A549 (cell line): ENCODE data around the gene TBC1D16. TPM values are rescaled to one million over a fixed set of nuclear protein-coding genes. Genes with fewer than 3 reads are reported as not detected.

Experiments
- ATAC-seq, 2 experiments: fragments of 200-7000 bp in 1 of 2; fragments of >200 bp in 1 of 2; cut with Nextera tagmentation in 1 of 2; cut with Tn5 transposase in 1 of 2; 3 replicates each; pipeline versions ENCODE4 v1.8.0 to v1.9.1; 2018 to 2020; ENCODE audit warnings: mild to moderate bottlenecking in 1 of 2, moderate library complexity in 1 of 2
- CTCF ChIA-PET: fragments of 300-600 bp; sonication (Branson Sonifier 250); formaldehyde crosslinking; extraction: SDS; loops from one replicate; lab custom pipeline; 2021; ENCODE audit warnings: antibody characterized with exemption, inconsistent platforms; lab: Yijun Ruan, JAX
- POLR2A ChIA-PET: fragments of 350-600 bp; formaldehyde crosslinking; extraction: SDS; loops from one replicate; lab custom pipeline; 2021; ENCODE audit warnings: antibody characterized with exemption, inconsistent platforms; lab: Yijun Ruan, JAX
- DNase-seq, 2 experiments: peaks; one replicate each; pipeline versions ENCODE4 v3.0.0 to v3.0.0-alpha.2; 2011 to 2016; ENCODE audit warnings: low read depth in 1 of 2, low spot score in 1 of 2
- FAIRE-seq: peaks from 2 replicates; lab custom pipeline; 2011; peaks lifted over from hg19 to GRCh38; lab: Jason Lieb, UNC
- H3K27ac ChIP-seq, 2 experiments: fragments of >200 bp; sonication (Bioruptor Twin); formaldehyde crosslinking; 3 replicates each; pipeline ENCODE4 v1.5.1; 2016 to 2017
- H3K4me1 ChIP-seq: fragments of >200 bp; sonication (Bioruptor Twin); formaldehyde crosslinking; 3 replicates; pipeline ENCODE4 v1.6.1; 2016
- H3K4me2 ChIP-seq: fragments of >200 bp; sonication (Bioruptor Twin); formaldehyde crosslinking; 3 replicates; pipeline ENCODE4 v1.6.1; 2016
- H3K4me3 ChIP-seq: fragments of >200 bp; sonication (Bioruptor Twin); formaldehyde crosslinking; 3 replicates; pipeline ENCODE4 v1.5.1; 2016
- H3K9me3 ChIP-seq: fragments of >200 bp; sonication (Bioruptor Twin); formaldehyde crosslinking; 3 replicates; pipeline ENCODE4 v1.6.1; 2016
- BHLHE40 ChIP-seq: IDR thresholded peaks from 2 replicates; pipeline ENCODE4 v1.6.1; 2012; ENCODE audit warnings: low read depth, low read length, inconsistent platforms
- CEBPB ChIP-seq, 2 experiments: fragments of >200 bp in 1 of 2; sonication (Bioruptor Twin) in 1 of 2; formaldehyde crosslinking in 1 of 2; IDR thresholded peaks; 2 replicates each; pipeline ENCODE4 v1.6.1; 2012 to 2016
- E2F6 ChIP-seq: IDR thresholded peaks from 2 replicates; pipeline ENCODE4 v1.6.1; 2012; ENCODE audit warnings: low read depth, borderline replicate concordance
- EHMT2 ChIP-seq: fragments of 200-600 bp; sonication (generic); IDR thresholded peaks from 2 replicates; pipeline ENCODE4 v1.6.1; 2016; ENCODE audit warnings: antibody characterized with exemption, low read depth, mild to moderate bottlenecking, moderate library complexity
- ELK1 ChIP-seq: fragments of 150-350 bp; IDR thresholded peaks from 2 replicates; pipeline ENCODE4 v1.6.1; 2014; ENCODE audit warnings: low read depth, mild to moderate bottlenecking, low read length
- EP300 ChIP-seq, 2 experiments: fragments of >200 bp; sonication (Bioruptor Twin); formaldehyde crosslinking; IDR thresholded peaks; 2 replicates in 1 of 2; 3 replicates in 1 of 2; pipeline ENCODE4 v1.6.1; 2016 to 2017
- FOSB ChIP-seq: fragments of 250-450 bp; sonication (Bioruptor Pico); IDR thresholded peaks from 2 replicates; pipeline ENCODE4 v1.5.0; 2020; ENCODE audit warnings: mild to moderate bottlenecking, moderate library complexity
- HOXB13 ChIP-seq: fragments of 250-450 bp; sonication (Bioruptor Pico); IDR thresholded peaks from 2 replicates; pipeline ENCODE4 v1.5.0; 2020; ENCODE audit warnings: low read depth, mild to moderate bottlenecking, moderate library complexity
- HOXB5 ChIP-seq: fragments of 250-450 bp; sonication (Bioruptor Pico); IDR thresholded peaks from 2 replicates; pipeline ENCODE4 v1.5.0; 2020; ENCODE audit warnings: mild to moderate bottlenecking, moderate library complexity
- JUN ChIP-seq, 2 experiments: fragments of >200 bp; sonication (Bioruptor Twin); formaldehyde crosslinking; IDR thresholded peaks; 2 replicates in 1 of 2; 3 replicates in 1 of 2; pipeline ENCODE4 v1.6.1; 2016 to 2017
- KDM5A ChIP-seq: fragments of 200-600 bp; sonication (generic); IDR thresholded peaks from 2 replicates; pipeline ENCODE4 v1.6.1; 2016; ENCODE audit warnings: antibody characterized with exemption, mild to moderate bottlenecking
- MAFK ChIP-seq: fragments of 450-650 bp; IDR thresholded peaks from 2 replicates; pipeline ENCODE4 v1.6.1; 2014; ENCODE audit not compliant: partially characterized antibody
- MYC ChIP-seq: IDR thresholded peaks from 2 replicates; pipeline ENCODE4 v1.6.1; 2012; ENCODE audit warnings: mild to moderate bottlenecking, inconsistent platforms, low read length, improper control_type of control experiment, borderline replicate concordance
- NR3C1 ChIP-seq: fragments of >200 bp; sonication (Bioruptor Twin); formaldehyde crosslinking; IDR thresholded peaks from 3 replicates; pipeline ENCODE4 v1.6.1; 2017
- PHF8 ChIP-seq: fragments of 200-600 bp; sonication (generic); IDR thresholded peaks from 2 replicates; pipeline ENCODE4 v1.6.1; 2016; ENCODE audit warnings: low read depth, mild to moderate bottlenecking, antibody characterized with exemption, moderate library complexity, borderline replicate concordance
- RCOR1 ChIP-seq: fragments of 150-350 bp; IDR thresholded peaks from 2 replicates; pipeline ENCODE4 v1.6.1; 2014; ENCODE audit warnings: antibody characterized with exemption, low read length, low read depth
- REST ChIP-seq: fragments of 200-600 bp; sonication (generic); IDR thresholded peaks from 2 replicates; pipeline ENCODE4 v1.6.1; 2016; ENCODE audit warnings: antibody characterized with exemption, mild to moderate bottlenecking, moderate library complexity
- SREBF2 ChIP-seq: fragments of 450-650 bp; IDR thresholded peaks from 2 replicates; pipeline ENCODE4 v1.6.1; 2014; ENCODE audit warnings: mild to moderate bottlenecking, moderate library complexity
- USF2 ChIP-seq: fragments of 450-650 bp; IDR thresholded peaks from 2 replicates; pipeline ENCODE4 v1.6.1; 2014; ENCODE audit warnings: antibody characterized with exemption
- WGBS: methylation state at CpG from one replicate; pipeline ENCODE4 v1.1.6; 2017; ENCODE audit errors: missing lambda C conversion rate; 5-methylcytosine and 5-hydroxymethylcytosine counted together
- polyA plus RNA-seq, 4 experiments: library from polyadenylated mRNA; depleted of rRNA in 3 of 4; stranded (reverse); fragments of >200 nt; fragmentation: RNase III in 1 of 4; extraction: RNeasy Plus Mini Kit Qiagen cat#74134 plus additional on column Dnase treatment in 1 of 4; gene quantifications; 2 replicates in 3 of 4; 3 replicates in 1 of 4; pipeline ENCODE4 v1.2.3, GENCODE V29; 2011 to 2017

The TBC1D16 gene
- polyA plus RNA-seq, 2 of the 4 experiments (the other 2 are of a cell fraction): 8.9 to 12.5 TPM

GRCh38 chr17:79975498-79976134 lies 60.1 kb downstream of the TBC1D16 start:
- no peaks in the 10 kb centered on the region for H3K9me3 ChIP-seq
- FAIRE-seq: no peak
- no peak overlapping the region for H3K4me3 ChIP-seq
- DNase-seq: no peak
- CTCF ChIA-PET: interaction anchor here (0.6 to 5.3 kb wide), 16 partner anchors 10 to 234 kb away, joined by 3 to 40 read pairs (median 4); no protein-coding TSS in a partner anchor
- no peak overlapping the region for H3K27ac ChIP-seq
- H3K4me2 ChIP-seq: no peak overlapping the region
- no peaks in the 10 kb centered on the region for H3K4me1 ChIP-seq
- POLR2A ChIA-PET: no interaction called here
- TF ChIP-seq EHMT2 (no peak), EP300 (IDR thresholded peaks at IDR 0.05) (no peak), REST (no peak), ELK1 (no peak), KDM5A (no peak), HOXB13 (CRISPR knock-in tag) (no peak), RCOR1 (no peak), MAFK (no peak), PHF8 (no peak), USF2 (no peak), BHLHE40 (no peak), MYC (no peak), E2F6 (no peak), FOSB (CRISPR knock-in tag) (no peak), NR3C1 (no peak), JUN (IDR thresholded peaks at IDR 0.05) (no peak), SREBF2 (no peak), CEBPB (IDR thresholded peaks at IDR 0.05) (no peak), HOXB5 (CRISPR knock-in tag) (no peak)
- WGBS: 89% methylated on average over 20 of the region's 20 CpGs
- ATAC-seq: no peak
